Trophoblast cell (in vitro differentiated cells and primary cell): Measurements from ENCODE around the gene SLC6A19.

Source experiments
- DNase-seq, 2 donors: peaks; one replicate each; pipeline ENCODE4 v3.0.0-alpha.2; 2016
- H2AFZ ChIP-seq: 2 replicates; pipeline ENCODE4 v1.6.1; 2013; ENCODE audit warnings: low read length, moderate library complexity, mild to moderate bottlenecking; ENCODE audit not compliant: insufficient read depth, poor library complexity
- H2AK5ac ChIP-seq: 2 replicates; pipeline ENCODE4 v1.6.1; 2013; ENCODE audit warnings: mild to moderate bottlenecking, low read length
- H2BK120ac ChIP-seq: 2 replicates; pipeline ENCODE4 v1.6.1; 2013; ENCODE audit warnings: low read length, mild to moderate bottlenecking, moderate library complexity; ENCODE audit not compliant: insufficient read depth, poor library complexity
- H2BK12ac ChIP-seq: 2 replicates; pipeline ENCODE4 v1.6.1; 2013; ENCODE audit warnings: mild to moderate bottlenecking, low read length, moderate library complexity
- H2BK5ac ChIP-seq: 2 replicates; pipeline ENCODE4 v1.6.1; 2013; ENCODE audit warnings: low read length, low read depth, moderate library complexity, mild to moderate bottlenecking; ENCODE audit not compliant: poor library complexity
- H3K14ac ChIP-seq: 2 replicates; pipeline ENCODE4 v1.6.1; 2013; ENCODE audit warnings: mild to moderate bottlenecking, low read length
- H3K18ac ChIP-seq: 2 replicates; pipeline ENCODE4 v1.6.1; 2013; ENCODE audit warnings: mild to moderate bottlenecking, low read length
- H3K23ac ChIP-seq: 2 replicates; pipeline ENCODE4 v1.6.1; 2013; ENCODE audit warnings: low read length
- H3K27ac ChIP-seq: 2 replicates; pipeline ENCODE4 v1.5.1; 2013; ENCODE audit warnings: low read depth, mild to moderate bottlenecking, inconsistent platforms, low read length, moderate library complexity
- H3K27me3 ChIP-seq: 2 replicates; pipeline ENCODE4 v1.6.1; 2013; ENCODE audit warnings: inconsistent platforms, mild to moderate bottlenecking, low read length, moderate library complexity; ENCODE audit not compliant: insufficient read depth
- H3K36me3 ChIP-seq, 2 experiments: 1 replicate in 1 of 2; 2 replicates in 1 of 2; pipeline ENCODE4 v1.6.1; 2013; ENCODE audit warnings: low read length in 2 of 2, mild to moderate bottlenecking in 2 of 2, moderate library complexity in 1 of 2; ENCODE audit not compliant: insufficient read depth in 2 of 2, control insufficient read depth in 1 of 2
- H3K4ac ChIP-seq: 2 replicates; pipeline ENCODE4 v1.6.1; 2013; ENCODE audit warnings: low read depth, mild to moderate bottlenecking, low read length, moderate library complexity
- H3K4me1 ChIP-seq, 2 experiments: 1 replicate in 1 of 2; 2 replicates in 1 of 2; pipeline ENCODE4 v1.6.1; 2013; ENCODE audit warnings: low read length in 2 of 2, mild to moderate bottlenecking in 2 of 2, moderate library complexity in 1 of 2; ENCODE audit not compliant: insufficient read depth in 2 of 2, control insufficient read depth in 1 of 2
- H3K4me2 ChIP-seq: 2 replicates; pipeline ENCODE4 v1.6.1; 2013; ENCODE audit warnings: inconsistent platforms, mild to moderate bottlenecking, low read length, moderate library complexity
- H3K4me3 ChIP-seq: 2 replicates; pipeline ENCODE4 v1.5.1; 2013; ENCODE audit warnings: mild to moderate bottlenecking, low read depth, low read length, inconsistent platforms
- H3K79me1 ChIP-seq: one replicate; pipeline ENCODE4 v1.6.1; 2013; ENCODE audit warnings: low read length
- H3K79me2 ChIP-seq: 2 replicates; pipeline ENCODE4 v1.6.1; 2013; ENCODE audit warnings: low read length, mild to moderate bottlenecking; ENCODE audit not compliant: control insufficient read depth, insufficient read depth, poor library complexity
- H3K9ac ChIP-seq: 2 replicates; pipeline ENCODE4 v1.6.1; 2013; ENCODE audit warnings: mild to moderate bottlenecking, low read length
- H3K9me3 ChIP-seq: 2 replicates; pipeline ENCODE4 v1.6.1; 2013; ENCODE audit warnings: low read depth, mild to moderate bottlenecking, control low read depth, inconsistent platforms, low read length; ENCODE audit not compliant: insufficient read depth
- H4K12ac ChIP-seq: 2 replicates; pipeline ENCODE4 v1.6.1; 2013; ENCODE audit warnings: low read depth, mild to moderate bottlenecking, low read length, moderate library complexity
- H4K8ac ChIP-seq: 2 replicates; pipeline ENCODE4 v1.6.1; 2013; ENCODE audit warnings: low read depth, mild to moderate bottlenecking, low read length, moderate library complexity
- H4K91ac ChIP-seq: one replicate; pipeline ENCODE4 v1.6.1; 2013; ENCODE audit warnings: low read depth, mild to moderate bottlenecking, low read length, moderate library complexity
- WGBS: extraction: QIAGEN DNeasy Blood & Tissue Kit; methylation state at CpG from one replicate; pipeline ENCODE4 v1.1.7; 2013; ENCODE audit warnings: missing lambda C conversion rate; ENCODE audit not compliant: insufficient read length, insufficient coverage; ENCODE audit errors: extremely low coverage; 5-methylcytosine and 5-hydroxymethylcytosine counted together

Gene SLC6A19

DNA sequence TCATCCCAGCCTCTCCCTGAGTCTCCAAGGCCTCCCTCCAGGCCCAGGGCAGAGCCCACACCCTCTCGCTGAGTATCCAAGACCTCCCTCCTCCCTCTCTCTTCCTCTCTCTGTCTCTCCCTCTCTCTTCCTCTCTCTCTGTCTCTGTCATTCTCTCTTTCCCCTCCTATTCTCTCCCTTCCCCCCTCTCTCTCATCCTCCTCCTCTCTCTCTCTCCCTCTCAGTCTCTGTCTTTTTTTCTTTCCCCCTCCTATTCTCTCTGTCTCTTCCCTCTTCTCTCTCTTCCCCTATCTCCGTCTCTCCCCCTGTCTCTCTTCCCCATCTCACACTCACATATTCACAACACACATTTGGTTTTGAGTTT, 8.1 kb downstream of the SLC6A19 start:
- Histone ChIP-seq H3K4me2 (no peak overlapping the region), H3K9me3 (peaks cover 4% of the 10 kb centered on the region), H3K14ac (no peak overlapping the region), H2AK5ac (no peak overlapping the region), H3K27me3 (no peaks in the 10 kb centered on the region), H2BK12ac (no peak overlapping the region), H3K27ac (no peak overlapping the region), H3K4me1 (no peaks in the 10 kb centered on the region), H3K18ac (no peak overlapping the region), H2BK5ac (no peak overlapping the region), H4K8ac (no peak overlapping the region), H2AFZ (no peak overlapping the region), H4K12ac (no peak overlapping the region), H3K4ac (no peak overlapping the region), H3K79me1 (no peaks in the 10 kb centered on the region), H4K91ac (no peak overlapping the region), H2BK120ac (no peak overlapping the region), H3K9ac (no peak overlapping the region), H3K79me2 (no peaks in the 10 kb centered on the region), H3K4me3 (no peak overlapping the region), H3K36me3 (no peaks in the 10 kb centered on the region), H3K23ac (no peak overlapping the region)
- WGBS = 92% methylated on average over 1 of the region's 2 CpGs
- DNase-seq = no peak

DNA sequence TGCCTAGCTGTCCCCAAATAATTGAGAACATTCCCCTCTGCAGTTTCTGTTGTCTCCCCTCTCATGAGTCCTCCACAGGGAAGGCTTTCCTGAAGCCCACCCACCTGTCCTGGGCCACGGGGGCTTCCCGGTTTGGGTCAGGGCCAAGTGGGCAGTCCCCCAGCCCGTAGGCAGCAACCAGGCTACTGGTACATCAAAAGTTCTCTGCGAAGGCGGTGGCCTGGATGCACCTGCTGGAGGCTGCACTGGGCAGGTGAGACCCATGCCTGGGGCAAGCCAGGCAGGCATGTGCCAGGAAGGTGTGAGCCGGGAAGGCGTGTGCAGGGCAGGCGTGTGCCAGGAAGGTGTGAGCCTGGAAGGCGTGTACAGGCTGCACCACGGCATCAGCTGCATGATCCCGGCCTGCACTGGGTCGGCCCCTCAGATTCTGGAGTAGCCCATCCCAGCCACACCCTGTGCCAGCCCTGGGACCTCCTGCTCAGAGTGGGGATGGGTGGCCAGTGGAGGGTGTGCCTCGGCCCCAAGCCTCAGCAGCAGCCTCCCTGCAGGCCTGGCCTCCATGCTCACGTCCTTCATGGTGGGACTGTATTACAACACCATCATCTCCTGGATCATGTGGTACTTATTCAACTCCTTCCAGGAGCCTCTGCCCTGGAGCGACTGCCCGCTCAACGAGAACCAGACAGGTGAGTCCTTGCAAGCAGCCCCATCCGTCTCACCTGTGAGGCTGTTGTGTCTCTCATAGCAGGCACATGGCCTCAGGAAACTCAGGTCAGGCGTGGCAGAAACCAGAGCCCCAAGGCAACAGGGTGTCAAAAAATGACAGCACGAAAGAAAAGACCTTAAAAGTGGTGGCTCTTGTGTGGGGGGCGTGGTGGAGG, 8.7 kb downstream of the SLC6A19 start:
- Histone ChIP-seq H2BK12ac (no peak overlapping the region), H3K79me1 (no peaks in the 10 kb centered on the region), H4K12ac (no peak overlapping the region), H3K14ac (no peak overlapping the region), H3K18ac (no peak overlapping the region), H3K4me2 (no peak overlapping the region), H2BK120ac (no peak overlapping the region), H3K4ac (no peak overlapping the region), H3K36me3 (no peaks in the 10 kb centered on the region), H3K27ac (no peak overlapping the region), H3K79me2 (no peaks in the 10 kb centered on the region), H2AFZ (no peak overlapping the region), H3K23ac (no peak overlapping the region), H3K27me3 (no peaks in the 10 kb centered on the region), H3K9me3 (peaks cover 4% of the 10 kb centered on the region), H4K91ac (no peak overlapping the region), H2BK5ac (no peak overlapping the region), H3K4me1 (no peaks in the 10 kb centered on the region), H4K8ac (no peak overlapping the region), H2AK5ac (no peak overlapping the region), H3K9ac (no peak overlapping the region), H3K4me3 (peak overlapping the region; percentile 1)
- no CpG with 5 or more reads among the region's 21 CpGs for WGBS
- DNase-seq = peak; percentile 24 to 25

DNA sequence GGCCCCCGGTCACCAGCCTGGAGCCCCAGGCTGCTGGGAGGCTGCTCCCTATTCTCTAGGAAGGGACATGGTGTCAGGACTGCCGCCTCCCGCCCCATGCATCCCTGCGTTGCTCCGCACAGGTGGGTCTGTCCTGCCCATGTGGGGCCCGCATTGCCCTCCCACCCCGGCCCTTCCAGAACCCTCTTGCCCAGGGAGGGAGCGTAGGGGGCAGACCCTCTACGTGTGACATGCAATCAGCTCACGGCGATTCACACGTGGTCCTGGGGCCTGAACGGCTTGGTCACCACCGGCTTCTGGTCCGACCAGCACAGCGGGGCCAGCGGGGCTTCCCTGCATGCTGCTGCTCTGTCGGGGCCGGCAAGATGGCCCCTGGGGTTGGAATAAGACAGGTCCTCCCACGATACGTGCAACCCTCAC, 9.4 kb downstream of the SLC6A19 start:
- WGBS = no CpG with 5 or more reads among the region's 21 CpGs

DNA sequence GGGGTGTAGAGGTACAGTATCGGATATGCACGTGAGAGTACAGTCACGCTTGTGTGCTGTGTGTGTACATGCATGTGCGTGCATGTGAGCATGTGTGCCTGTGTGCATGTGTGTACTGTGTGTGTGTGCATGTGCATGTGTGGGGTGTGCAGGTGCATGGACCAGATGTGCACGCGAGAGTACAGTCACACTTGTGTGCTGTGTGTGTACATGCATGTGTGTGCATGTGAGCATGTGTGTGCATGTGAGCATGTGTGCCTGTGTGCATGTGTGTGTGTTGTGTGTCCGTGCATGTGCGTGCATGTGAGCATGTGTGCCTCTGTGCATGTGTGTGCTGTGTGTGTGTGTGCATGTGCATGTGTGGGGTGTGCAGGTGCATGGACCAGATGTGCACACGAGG, 10.3 kb downstream of the SLC6A19 start:
- H3K18ac ChIP-seq = no peak overlapping the region
- no CpG with 5 or more reads among the region's 9 CpGs for WGBS
- H4K91ac ChIP-seq = no peak overlapping the region
- H3K14ac ChIP-seq = no peak overlapping the region
- no peak overlapping the region for H2AFZ ChIP-seq
- no peaks in the 10 kb centered on the region for H3K4me1 ChIP-seq
- no peaks in the 10 kb centered on the region for H3K27me3 ChIP-seq
- no peaks in the 10 kb centered on the region for H3K79me2 ChIP-seq
- no peak overlapping the region for H2BK120ac ChIP-seq
- no peak overlapping the region for H3K23ac ChIP-seq
- peaks cover 18% of the 10 kb centered on the region for H3K9me3 ChIP-seq
- no peak overlapping the region for H2BK12ac ChIP-seq
- H3K4ac ChIP-seq = no peak overlapping the region
- DNase-seq = no peak
- no peaks in the 10 kb centered on the region for H3K79me1 ChIP-seq
- peak overlapping the region; percentile 44 for H3K4me3 ChIP-seq
- no peak overlapping the region for H2AK5ac ChIP-seq
- H4K8ac ChIP-seq = no peak overlapping the region
- no peaks in the 10 kb centered on the region for H3K36me3 ChIP-seq
- H3K27ac ChIP-seq = no peak overlapping the region
- H4K12ac ChIP-seq = no peak overlapping the region
- H3K4me2 ChIP-seq = no peak overlapping the region
- no peak overlapping the region for H2BK5ac ChIP-seq
- no peak overlapping the region for H3K9ac ChIP-seq

More for the DNA sequence above, 9.4 kb downstream of the SLC6A19 start:
- Histone ChIP-seq H3K4me3 (no peak overlapping the region), H3K9me3 (peaks cover 10% of the 10 kb centered on the region), H3K4ac (no peak overlapping the region), H2BK5ac (no peak overlapping the region), H2AK5ac (no peak overlapping the region), H3K27ac (no peak overlapping the region), H3K79me2 (no peaks in the 10 kb centered on the region), H4K91ac (no peak overlapping the region), H2BK120ac (no peak overlapping the region), H3K27me3 (no peaks in the 10 kb centered on the region), H3K4me1 (no peaks in the 10 kb centered on the region), H3K4me2 (no peak overlapping the region), H4K8ac (no peak overlapping the region), H3K79me1 (no peaks in the 10 kb centered on the region), H3K9ac (no peak overlapping the region), H2AFZ (no peak overlapping the region), H3K23ac (no peak overlapping the region), H2BK12ac (no peak overlapping the region), H3K14ac (no peak overlapping the region), H4K12ac (no peak overlapping the region), H3K36me3 (no peaks in the 10 kb centered on the region), H3K18ac (no peak overlapping the region)
- no peak for DNase-seq
